Activated naive CD4-positive, alpha-beta T cell (primary cell): ENCODE results near the gene CNTN4.

ENCODE experiments used
- DNase-seq, 4 experiments: peaks; one replicate each; lab custom pipeline; 2025; lab: John Stamatoyannopoulos, UW

Gene CNTN4

DNA sequence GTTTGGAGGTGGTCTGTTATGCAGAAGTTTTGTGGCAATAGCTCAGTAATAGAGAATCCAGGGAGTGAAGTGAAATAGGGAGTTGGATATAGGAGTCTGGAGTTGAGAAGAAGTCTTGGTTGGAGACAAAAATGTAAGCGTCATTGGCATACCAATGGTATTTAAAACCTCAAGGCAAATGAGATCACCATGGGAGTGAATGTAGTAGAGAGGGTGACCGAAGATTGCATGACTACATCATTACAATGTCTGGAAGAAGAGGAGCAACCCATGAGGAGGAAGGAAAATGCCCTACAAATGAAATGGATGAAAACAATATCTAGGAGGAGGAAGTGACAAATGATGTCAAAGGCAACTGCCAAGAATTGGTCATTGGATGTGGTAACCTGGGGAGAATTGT is 54.4 kb downstream of the CNTN4 start:
- DNase-seq, result no peak

DNA sequence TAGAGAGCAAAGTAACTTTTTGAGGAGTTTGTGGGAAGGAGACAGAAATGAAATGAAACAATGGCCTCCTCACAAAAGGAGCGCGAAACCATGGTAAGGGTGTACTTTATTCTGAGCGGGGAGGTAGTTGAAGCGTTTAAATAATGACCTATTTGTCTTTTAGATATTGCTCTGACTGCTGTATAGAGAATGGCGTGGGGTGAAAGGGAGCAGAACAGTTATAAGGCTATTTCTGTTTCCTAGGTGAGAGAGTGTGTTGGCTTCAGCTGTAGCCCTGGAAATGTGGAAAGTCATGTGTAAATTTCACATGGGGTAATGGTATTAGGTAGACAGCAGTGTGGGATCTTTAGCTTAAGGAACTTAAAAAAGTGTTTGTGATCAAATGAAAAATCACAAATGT is 54.9 kb downstream of the CNTN4 start:
- no peak for DNase-seq

GRCh38 chr3:2154621-2155020 is 56.0 kb downstream of the CNTN4 start:
- no peak for DNase-seq

DNA sequence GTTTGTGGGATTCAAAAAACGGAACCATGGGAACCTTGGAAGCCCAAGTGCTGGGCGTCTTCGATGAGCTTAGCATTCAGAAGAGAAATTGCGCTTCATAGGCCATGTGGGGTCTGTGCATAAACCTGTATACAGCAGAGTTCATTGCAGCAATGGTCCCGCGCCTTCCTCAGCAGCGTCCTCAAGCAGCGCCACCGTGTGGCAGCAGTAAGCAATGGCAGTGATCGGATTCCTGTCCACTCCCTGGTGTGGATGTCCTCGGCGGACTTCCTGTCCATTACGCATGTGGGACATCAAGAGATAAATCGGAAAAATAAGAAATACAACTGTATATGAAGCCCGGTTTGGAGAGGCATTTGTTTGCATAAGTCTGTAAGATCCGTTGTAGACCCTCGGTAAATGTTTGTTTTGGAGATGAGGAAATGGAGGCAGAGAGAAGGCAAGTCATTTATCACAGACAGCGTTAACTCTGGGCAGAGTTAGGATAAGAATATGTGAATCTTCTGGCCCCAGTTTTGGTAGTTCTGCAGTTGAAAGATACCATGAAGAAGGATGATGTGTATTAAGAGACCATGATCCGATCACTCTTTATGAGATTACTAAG is 57.7 kb downstream of the CNTN4 start:
- no peak for DNase-seq

DNA sequence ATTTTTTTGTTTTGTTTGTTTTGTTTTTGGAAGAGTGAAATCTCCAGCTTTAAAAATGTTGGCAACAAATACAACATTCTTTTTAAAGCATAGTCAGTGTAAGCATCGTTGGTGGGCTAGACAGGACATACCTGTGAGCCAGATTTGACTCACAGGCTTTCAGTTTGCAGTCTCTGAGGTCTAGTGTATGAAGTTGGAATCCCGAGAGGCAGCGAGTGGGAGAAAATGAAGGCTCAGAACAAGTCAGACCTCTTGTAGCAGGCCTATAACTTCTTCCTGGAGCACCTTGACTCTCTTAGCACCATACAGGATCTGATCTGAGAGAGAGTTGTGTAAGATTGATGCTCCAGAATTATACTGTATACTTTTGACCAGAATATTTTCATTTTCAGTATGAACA is 60.2 kb downstream of the CNTN4 start:
- DNase-seq, result no peak

DNA sequence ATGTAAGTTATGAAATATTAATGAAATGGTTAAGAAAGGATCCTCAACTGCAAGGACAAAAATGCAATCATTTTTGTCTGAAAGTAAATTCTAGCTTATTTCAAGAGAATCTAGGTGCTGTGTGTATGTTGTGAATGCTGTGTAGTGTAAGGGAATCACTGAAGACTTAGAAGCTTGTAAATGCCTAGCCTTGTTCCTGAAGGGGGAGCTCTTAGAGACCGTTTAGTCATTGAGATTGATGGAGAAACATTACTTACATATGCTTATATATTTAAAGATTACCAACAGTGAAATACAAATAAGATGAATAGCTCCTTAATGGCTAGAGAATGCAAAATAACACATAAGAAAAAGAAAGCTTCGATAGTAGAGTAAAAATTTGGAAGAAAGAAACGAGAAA is 67.9 kb downstream of the CNTN4 start:
- DNase-seq, result no peak

DNA sequence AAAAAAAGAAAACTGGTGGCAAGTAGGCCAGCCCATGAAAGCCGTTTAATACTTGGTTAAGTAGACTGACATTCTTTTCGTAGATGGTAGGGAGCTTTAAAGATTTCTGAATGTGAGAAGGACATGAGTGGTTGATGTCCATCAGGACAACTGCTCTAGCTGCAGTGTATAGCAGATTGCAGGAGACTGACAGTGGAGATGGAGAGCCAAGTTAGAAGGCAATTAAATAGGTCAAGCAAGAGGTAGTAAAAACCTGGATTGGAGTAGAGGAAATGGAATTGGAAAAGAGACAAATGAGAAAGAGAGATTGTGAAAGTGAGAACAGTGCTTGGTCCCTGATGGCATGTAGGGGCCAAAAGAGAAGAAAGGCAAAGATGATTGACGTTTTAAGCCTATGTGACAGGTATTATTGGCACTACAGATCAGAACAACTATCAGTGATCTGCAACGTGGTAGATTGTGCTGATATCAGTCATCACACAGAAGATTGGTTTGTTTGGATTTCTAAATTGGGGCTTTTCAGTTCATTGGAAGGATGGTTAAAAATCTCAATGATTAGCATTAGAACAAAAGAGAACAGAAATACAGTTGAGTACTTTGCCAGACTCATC is 74.0 kb downstream of the CNTN4 start:
- no peak for DNase-seq

DNA sequence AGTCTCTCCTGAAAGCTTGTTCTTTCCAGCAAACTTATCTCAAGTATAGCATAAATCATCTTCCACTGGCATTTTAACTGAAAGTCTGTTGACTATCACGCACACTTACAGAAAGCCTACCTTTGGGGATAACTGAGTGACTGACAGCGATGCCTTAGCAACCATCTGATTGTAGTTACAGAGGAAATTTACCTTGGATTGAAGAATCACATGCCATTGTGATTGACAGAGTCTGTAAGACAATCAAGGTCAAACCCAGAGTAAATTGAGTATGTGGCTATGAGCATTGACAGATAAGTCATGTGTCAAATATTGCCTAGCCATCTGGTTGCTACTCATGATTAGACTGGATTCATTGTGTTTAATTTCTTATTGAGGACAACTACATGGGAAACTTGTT is 82.0 kb downstream of the CNTN4 start:
- no peak for DNase-seq

DNA sequence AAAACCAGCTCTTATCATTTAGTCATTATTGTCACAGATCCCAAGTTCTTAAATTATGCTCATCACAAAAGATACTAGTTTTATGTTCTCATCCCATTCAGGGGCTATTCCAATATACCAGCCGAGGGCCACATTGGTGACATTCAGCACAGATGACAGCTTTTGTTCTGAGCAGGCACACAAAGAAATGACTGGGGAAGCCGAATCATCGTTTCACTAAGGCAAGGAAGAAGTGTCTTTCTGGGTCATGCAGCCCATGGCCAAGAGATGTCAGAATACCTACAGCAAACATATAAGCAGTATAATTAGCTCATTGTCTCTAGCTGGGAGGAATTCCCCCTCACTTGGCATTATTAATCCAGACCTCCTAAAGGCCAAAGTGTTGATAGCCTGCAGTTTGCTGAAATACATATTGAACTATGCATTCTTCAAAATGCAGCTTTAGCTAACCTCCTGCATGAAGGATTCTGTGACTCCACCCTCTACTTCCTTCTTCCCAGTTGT is 100.2 kb downstream of the CNTN4 start:
- no peak for DNase-seq

- DNase-seq, result no peak
These were observed 105.4 kb downstream of the CNTN4 start for GRCh38 chr3:2204054-2204453.

DNA sequence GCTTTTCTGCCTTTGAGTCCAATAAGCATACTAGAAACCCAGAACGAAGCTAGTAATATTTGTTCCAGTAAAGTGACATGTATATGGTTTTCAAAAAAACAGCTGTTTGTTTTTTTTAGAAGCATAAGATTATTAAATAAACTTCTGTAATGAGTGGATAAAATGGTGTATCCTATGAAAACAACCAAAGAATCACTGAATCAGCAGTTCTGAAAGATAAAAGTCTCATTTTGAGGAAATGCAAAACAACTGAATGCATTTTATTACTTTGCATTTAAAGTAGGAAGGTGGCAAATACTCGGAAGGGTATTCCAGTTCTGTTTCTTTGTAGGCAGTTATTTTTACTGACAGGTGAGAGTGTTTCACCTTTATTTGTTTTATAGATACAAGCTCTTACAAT is 107.0 kb downstream of the CNTN4 start:
- DNase-seq, result no peak

- no peak for DNase-seq
These were observed 107.9 kb downstream of the CNTN4 start for GRCh38 chr3:2206536-2206935.

- no peak for DNase-seq
These were observed 112.9 kb downstream of the CNTN4 start for GRCh38 chr3:2211568-2211967.

DNA sequence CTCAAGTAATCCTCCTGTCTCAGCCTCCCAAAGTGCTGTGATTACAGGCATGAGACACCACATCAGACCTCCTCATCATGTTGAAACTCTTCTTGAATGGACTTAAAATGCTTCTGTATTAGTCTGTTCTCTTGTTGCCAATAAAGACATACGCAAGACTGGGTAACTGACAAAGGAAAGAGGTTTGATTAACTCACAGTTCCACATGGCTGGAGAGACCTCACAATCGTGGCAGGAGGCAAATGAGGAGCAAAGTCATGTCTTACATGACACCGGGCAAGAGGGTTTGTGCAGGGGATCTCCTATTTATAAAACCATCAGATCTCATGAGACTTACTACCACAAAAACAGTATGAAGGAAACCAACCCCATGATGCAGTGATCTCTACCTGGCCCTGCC is 113.5 kb downstream of the CNTN4 start:
- no peak for DNase-seq

GRCh38 chr3:2218375-2218774 is 119.7 kb downstream of the CNTN4 start:
- no peak for DNase-seq

DNA sequence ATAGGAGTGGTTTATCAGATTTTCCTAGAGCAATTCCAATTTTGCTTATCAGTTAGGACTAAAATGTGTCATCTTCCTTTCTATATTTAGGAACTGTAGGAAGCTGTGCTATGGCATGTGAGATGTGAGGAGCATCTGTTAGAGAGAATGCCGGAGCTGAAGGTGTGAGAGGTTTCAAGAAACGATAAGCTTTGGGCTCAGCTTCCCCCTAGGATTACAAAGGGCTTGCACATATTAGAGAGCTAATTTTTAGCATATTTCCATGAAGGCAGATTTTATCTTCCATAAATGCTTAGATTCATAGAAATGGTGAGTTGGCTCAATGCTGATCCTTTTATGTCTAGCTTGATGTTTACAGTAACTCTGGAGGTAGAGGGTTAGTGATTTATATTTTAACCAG is 120.2 kb downstream of the CNTN4 start:
- DNase-seq, result no peak

DNA sequence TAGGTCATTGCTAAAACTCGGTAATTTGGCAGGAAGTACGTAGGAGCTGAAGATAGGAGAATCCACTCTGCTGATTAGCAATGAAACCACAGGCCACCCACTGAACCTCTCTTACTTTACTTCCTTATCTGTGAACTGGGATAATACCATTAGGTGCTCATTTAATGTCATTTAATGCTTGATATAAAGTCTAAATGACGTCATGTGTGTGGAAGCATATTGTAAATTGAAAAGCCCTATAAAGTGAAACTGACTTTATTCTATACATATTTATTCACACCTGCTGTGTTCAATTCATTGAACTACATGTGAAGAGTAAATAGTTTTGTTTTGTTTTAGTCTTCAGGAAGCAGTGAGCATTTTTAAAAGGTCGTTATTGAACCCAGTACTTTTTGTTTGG is 137.5 kb downstream of the CNTN4 start:
- no peak for DNase-seq

DNA sequence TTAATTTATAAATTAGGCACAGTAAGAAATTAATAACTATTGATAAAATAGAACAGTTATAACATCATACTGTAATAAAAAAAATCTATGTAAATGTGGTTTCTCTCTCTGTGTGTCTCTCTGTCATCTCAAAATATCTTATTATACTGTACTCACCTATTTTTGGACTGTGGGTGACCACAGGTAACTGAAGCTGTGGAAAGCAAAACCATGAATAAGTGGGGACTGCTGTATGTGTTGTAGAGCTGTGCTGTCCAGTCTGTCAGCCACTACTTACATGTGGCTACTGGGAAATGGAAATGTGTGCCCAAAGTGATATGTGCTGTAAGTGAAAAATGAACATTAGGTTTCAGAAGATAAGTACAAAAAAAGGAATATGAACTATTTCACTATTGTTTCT is 145.5 kb downstream of the CNTN4 start:
- DNase-seq, result no peak

- no peak for DNase-seq
These were observed 148.4 kb downstream of the CNTN4 start for GRCh38 chr3:2246873-2247648.

- no peak for DNase-seq
These were observed 149.2 kb downstream of the CNTN4 start for GRCh38 chr3:2247831-2248230.

- DNase-seq, result no peak
These were observed 152.1 kb downstream of the CNTN4 start for GRCh38 chr3:2250783-2251182.

DNA sequence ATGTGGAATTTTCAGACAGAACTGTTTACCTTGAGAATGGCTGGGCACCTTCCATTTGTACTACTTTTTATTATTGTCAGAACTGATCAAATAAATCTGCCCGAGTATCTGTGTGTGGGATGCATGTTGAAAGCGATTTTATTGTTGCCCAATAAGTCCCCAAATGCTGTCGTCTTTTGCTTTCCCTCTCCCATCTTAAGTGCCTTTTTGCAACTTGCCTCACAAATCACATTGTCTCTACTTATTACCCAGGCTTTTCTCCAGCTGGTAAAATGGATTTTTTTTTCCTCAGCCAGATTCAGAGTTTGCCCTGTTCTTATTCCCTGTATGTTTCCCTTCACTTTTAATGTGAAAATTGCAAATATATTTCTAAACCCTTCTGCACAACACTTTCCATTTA is 163.1 kb downstream of the CNTN4 start:
- no peak for DNase-seq

DNA sequence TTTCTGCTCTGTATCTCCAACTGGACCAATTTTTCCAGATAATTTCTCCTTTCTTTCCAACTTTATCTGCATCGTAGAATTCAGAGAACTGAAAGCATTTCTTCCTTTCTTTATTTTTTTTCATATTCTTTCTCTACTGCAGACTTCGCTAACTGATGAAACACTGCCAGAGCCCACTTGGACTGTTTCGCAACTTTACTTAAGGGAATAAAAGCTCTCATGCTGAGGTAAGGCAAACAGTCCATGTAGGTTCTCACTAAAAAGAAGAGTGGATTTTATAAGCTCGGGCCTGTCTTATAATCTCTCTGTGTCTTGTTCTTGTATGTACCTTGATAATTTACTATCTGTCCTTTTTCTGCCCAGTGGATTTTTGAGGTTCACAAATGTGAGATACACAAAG is 163.5 kb downstream of the CNTN4 start:
- no peak for DNase-seq
